GM23338 (cell line): ENCODE measurements around the gene MACROD1. TPM values are rescaled to one million over a fixed set of nuclear protein-coding genes. Genes with fewer than 3 reads are reported as not detected.
A peak's percentile ranks its signal among the peaks of the same experiment; 100 is the strongest.

Source experiments
- ATAC-seq: fragments of 200-7000 bp; cut with Tn5 transposase; 3 replicates; pipeline ENCODE4 v1.9.1; 2020
- DNase-seq: peaks from one replicate; pipeline ENCODE4 v3.0.0-alpha.2; 2015; ENCODE audit warnings: low spot score
- H2AFZ ChIP-seq: fragments of 200-600 bp; sonication (generic); 2 replicates; pipeline ENCODE4 v1.8.0; 2016; ENCODE audit warnings: antibody characterized with exemption, mild to moderate bottlenecking, moderate library complexity
- H3F3A ChIP-seq: fragments of 200-600 bp; sonication (generic); replicated peaks from 2 replicates; pipeline ENCODE4 v1.8.0; 2017; ENCODE audit warnings: antibody characterized with exemption, mixed run types, low read depth
- H3K27ac ChIP-seq: fragments of 200-600 bp; sonication (generic); 2 replicates; pipeline ENCODE4 v1.6.1; 2016; ENCODE audit warnings: low read depth
- H3K27me3 ChIP-seq: fragments of 200-600 bp; sonication (generic); 2 replicates; pipeline ENCODE4 v1.8.0; 2016; ENCODE audit warnings: mild to moderate bottlenecking, mixed run types, moderate library complexity; ENCODE audit not compliant: insufficient read depth
- H3K36me3 ChIP-seq: fragments of 200-600 bp; sonication (generic); 2 replicates; pipeline ENCODE4 v1.8.0; 2016; ENCODE audit warnings: mild to moderate bottlenecking; ENCODE audit not compliant: insufficient read depth
- H3K4me1 ChIP-seq: fragments of 200-600 bp; sonication (generic); 2 replicates; pipeline ENCODE4 v1.8.0; 2016; ENCODE audit warnings: mild to moderate bottlenecking, moderate library complexity; ENCODE audit not compliant: insufficient read depth
- H3K4me2 ChIP-seq: fragments of 200-600 bp; sonication (generic); 2 replicates; pipeline ENCODE4 v1.7.1; 2017; ENCODE audit warnings: mixed run types
- H3K4me3 ChIP-seq: fragments of 200-600 bp; sonication (generic); 2 replicates; pipeline ENCODE4 v1.6.1; 2016; ENCODE audit warnings: mixed run types
- H3K79me2 ChIP-seq: fragments of 200-600 bp; sonication (generic); replicated peaks from 2 replicates; pipeline ENCODE4 v1.8.0; 2017; ENCODE audit warnings: mild to moderate bottlenecking; ENCODE audit not compliant: insufficient read depth
- H3K9me2 ChIP-seq: fragments of 200-600 bp; sonication (generic); 2 replicates; pipeline ENCODE4 v1.8.0; 2017; ENCODE audit not compliant: insufficient read depth
- H4K20me1 ChIP-seq: fragments of 200-600 bp; sonication (generic); replicated peaks from 2 replicates; pipeline ENCODE4 v1.8.0; 2017; ENCODE audit warnings: mild to moderate bottlenecking; ENCODE audit not compliant: insufficient read depth
- H3K27ac Mint-ChIP-seq: 2 replicates; pipeline ENCODE4 v1.8.0; 2020; ENCODE audit warnings: inconsistent platforms, mild to moderate bottlenecking, moderate library complexity, mixed read lengths
- H3K27me3 Mint-ChIP-seq: 3 replicates; pipeline ENCODE4 v1.8.0; 2022; ENCODE audit warnings: low read depth, mild to moderate bottlenecking, moderate library complexity, mixed read lengths, inconsistent platforms; ENCODE audit not compliant: insufficient read depth, poor library complexity
- H3K36me3 Mint-ChIP-seq: 3 replicates; pipeline ENCODE4 v1.8.0; 2021; ENCODE audit warnings: low read depth, mild to moderate bottlenecking, inconsistent platforms, moderate library complexity, mixed read lengths
- H3K4me1 Mint-ChIP-seq: 3 replicates; pipeline ENCODE4 v1.8.0; 2020; ENCODE audit warnings: mild to moderate bottlenecking, inconsistent platforms, mixed read lengths
- H3K4me3 Mint-ChIP-seq: 3 replicates; pipeline ENCODE4 v1.8.0; 2021; ENCODE audit warnings: moderate library complexity, mild to moderate bottlenecking, inconsistent platforms, mixed read lengths
- H3K9me3 Mint-ChIP-seq: 3 replicates; pipeline ENCODE4 v1.8.0; 2020; ENCODE audit warnings: moderate library complexity, mild to moderate bottlenecking, inconsistent platforms, mixed read lengths
- CREB1 ChIP-seq: fragments of 250-450 bp; sonication (Bioruptor Pico); IDR thresholded peaks from 2 replicates; pipeline ENCODE4 v1.5.0; 2020; ENCODE audit warnings: low read depth, mild to moderate bottlenecking, moderate library complexity
- CTCF ChIP-seq, 2 experiments: fragments of 200-600 bp in 1 of 2; sonication (generic) in 1 of 2; conservative IDR thresholded peaks; 2 replicates each; pipeline versions ENCODE4 v1.5.1 to v1.6.1; 2016 to 2017; ENCODE audit warnings: antibody characterized with exemption in 2 of 2, low read depth in 2 of 2, mild to moderate bottlenecking in 2 of 2, moderate library complexity in 1 of 2
- ETS1 ChIP-seq: IDR thresholded peaks from 2 replicates; pipeline ENCODE4 v1.6.1; 2016; ENCODE audit warnings: antibody characterized with exemption
- EZH2 ChIP-seq: fragments of 200-600 bp; sonication (generic); IDR thresholded peaks from one replicate; pipeline ENCODE4 v1.8.0; 2017; ENCODE audit warnings: antibody characterized with exemption, mild to moderate bottlenecking, low read depth; ENCODE audit not compliant: unreplicated experiment
- POLR2AphosphoS5 ChIP-seq: IDR thresholded peaks from 2 replicates; pipeline ENCODE4 v1.6.1; 2016; ENCODE audit warnings: antibody characterized with exemption, low read depth
- REST ChIP-seq: IDR thresholded peaks from one replicate; pipeline ENCODE4 v1.6.1; 2018; ENCODE audit warnings: antibody characterized with exemption; ENCODE audit not compliant: unreplicated experiment
- STAT1 ChIP-seq: IDR thresholded peaks from one replicate; pipeline ENCODE4 v1.6.1; 2016; ENCODE audit warnings: antibody characterized with exemption; ENCODE audit not compliant: unreplicated experiment
- ZNF331 ChIP-seq: fragments of 250-450 bp; sonication (Bioruptor Pico); IDR thresholded peaks from 2 replicates; pipeline ENCODE4 v1.5.0; 2020; ENCODE audit warnings: low read depth, mild to moderate bottlenecking, moderate library complexity
- ZNF462 ChIP-seq: fragments of 250-450 bp; sonication (Bioruptor Pico); IDR thresholded peaks from 2 replicates; pipeline ENCODE4 v1.5.0; 2020; ENCODE audit warnings: mild to moderate bottlenecking, moderate library complexity
- polyA plus RNA-seq: library from polyadenylated mRNA; unstranded; fragments of >200 nt; fragmentation: Nextera tagmentation; extraction: Ambion mirVana; gene quantifications from 2 replicates; pipeline ENCODE4 v1.2.1, GENCODE V29; 2016
- total RNA-seq: library from RNA; depleted of rRNA; stranded (reverse); fragments of >200 nt; shearing (Covaris generic); gene quantifications from 2 replicates; pipeline ENCODE4 v1.2.3, GENCODE V29; 2014

Gene MACROD1
- total and polyA plus RNA-seq, 2 experiments from 2014 or later: 33.0 to 51.6 TPM

- Histone ChIP-seq H3K36me3 (no peaks in the 10 kb centered on the region), H3K4me2 (no peak overlapping the region), H3K4me1 (0 out of 2 replicates have a peak, but pooled peaks cover 3% of the 10 kb centered on the region), H3K4me3 (no peak overlapping the region), H2AFZ (no peak overlapping the region), H3K9me2 (peaks cover 4% of the 10 kb centered on the region; the same call in 1 of the 2 replicates), H3K27ac (no peak overlapping the region), H4K20me1 (no peaks in the 10 kb centered on the region; the same call in 1 of the 2 replicates), H3K27me3 (peaks cover 31% of the 10 kb centered on the region), H3K79me2 (no peaks in the 10 kb centered on the region), H3F3A (0 out of 2 replicates have a peak, but pooled peaks cover 4% of the 10 kb centered on the region)
- Mint-ChIP-seq H3K4me3 (no peak overlapping the region; the same call in 2 of the 3 replicates), H3K36me3 (no peaks in the 10 kb centered on the region; the same call in 2 of the 3 replicates), H3K27ac (no peak overlapping the region), H3K9me3 (no peaks in the 10 kb centered on the region; the same call in 2 of the 3 replicates), H3K27me3 (peaks cover 42% of the 10 kb centered on the region), H3K4me1 (peaks cover 5% of the 10 kb centered on the region; the same call in 2 of the 3 replicates)
- TF ChIP-seq POLR2AphosphoS5 (no peak), ZNF462 (CRISPR knock-in tag) (no peak), ETS1 (no peak), CTCF (conservative IDR thresholded peaks at IDR 0.05; ENCODE audit: low read depth in 2 of 2) (no peak), REST (no peak), CREB1 (no peak), ZNF331 (no peak), STAT1 (no peak), EZH2 (no peak)
- ATAC-seq: peak; percentile 29; the same call in 2 of the 3 replicates
- no peak for DNase-seq
These were observed 65.0 kb downstream of the MACROD1 start for GRCh38 chr11:64100782-64101353.
